Measurements from ENCODE around the gene RELA. TPM values are rescaled to one million over a fixed set of nuclear protein-coding genes. Genes with fewer than 3 reads are reported as not detected.

RELA gene
- total RNA-seq (2014; rRNA removed; shearing (Covaris generic)) (17.0 and 22.8 TPM in 2 replicates), polyA plus RNA-seq (2016; fragmentation: Nextera tagmentation; extraction: Ambion mirVana) (12.9 and 18.5 TPM in 2 replicates)
- long read RNA-seq, partial matches to known transcripts: 1 of 2 reads
- long read RNA-seq, other reads (novel, unspliced or antisense): 1 of 2 reads

GRCh38 chr11:65662799-65663638 lies at the start of gene RELA:
Gene RELA, minus strand, starts transcription at chr11:65662916. Its CDS starts 84 bp downstream, at chr11:65662832.
- Histone ChIP-seq H4K20me1 (replicated peaks; ENCODE audit: insufficient read depth) (no peaks in the 10 kb centered on the region; the same call in 1 of the 2 replicates), H3K4me2 (peak within 1 kb of the TSS; percentile 98), H3K27me3 (ENCODE audit: insufficient read depth) (no peaks in the 10 kb centered on the region), H3K4me3 (peak within 1 kb of the TSS; percentile 95), H3K4me1 (ENCODE audit: insufficient read depth) (no peaks in the 10 kb centered on the region; the same call in 1 of the 2 replicates), H3K36me3 (ENCODE audit: insufficient read depth) (peaks cover 6% of the 10 kb centered on the region; the same call in 1 of the 2 replicates), H3F3A (replicated peaks; ENCODE audit: low read depth) (no peaks in the 10 kb centered on the region), H3K79me2 (replicated peaks; ENCODE audit: insufficient read depth) (peaks cover 14% of the 10 kb centered on the region), H3K27ac (ENCODE audit: low read depth) (peak within 1 kb of the TSS; percentile 87), H2AFZ (peak within 1 kb of the TSS; percentile 97), H3K9me2 (ENCODE audit: insufficient read depth) (no peaks in the 10 kb centered on the region)
- peaks cover 7% of the 10 kb centered on the region for H3K4me1 Mint-ChIP-seq
- peak within 1 kb of the TSS; percentile 93 for H3K27ac Mint-ChIP-seq
- peak within 1 kb of the TSS; percentile 87 for H3K4me3 Mint-ChIP-seq
- peak; percentile 95 for DNase-seq (ENCODE audit: low spot score)
- H3K9me3 Mint-ChIP-seq: no peaks in the 10 kb centered on the region
- H3K36me3 Mint-ChIP-seq (ENCODE audit: low read depth): peaks cover 29% of the 10 kb centered on the region
- peak; percentile 90 for ATAC-seq
- peaks cover 7% of the 10 kb centered on the region for H3K27me3 Mint-ChIP-seq (ENCODE audit: insufficient read depth, low read depth, poor library complexity)
- TF ChIP-seq ZNF462 (CRISPR knock-in tag; IDR thresholded peaks at IDR 0.05): no peak
- no peak for TF ChIP-seq REST (IDR thresholded peaks at IDR 0.05; ENCODE audit: unreplicated experiment)
- peak; percentile 71 for TF ChIP-seq CREB1 (CRISPR knock-in tag; IDR thresholded peaks at IDR 0.05; ENCODE audit: low read depth)
- no peak for TF ChIP-seq NANOG (IDR thresholded peaks at IDR 0.05; ENCODE audit: borderline replicate concordance)
- no peak for TF ChIP-seq STAT1 (IDR thresholded peaks at IDR 0.05; ENCODE audit: unreplicated experiment)
- no peak for TF ChIP-seq EZH2 (IDR thresholded peaks at IDR 0.05; ENCODE audit: low read depth, unreplicated experiment)
- no peak for TF ChIP-seq CTCF (conservative IDR thresholded peaks at IDR 0.05; ENCODE audit: low read depth in 2 of 2)
- peak; percentile 91 for TF ChIP-seq JUNB (IDR thresholded peaks at IDR 0.05; ENCODE audit: unreplicated experiment)
- no peak for TF ChIP-seq ZNF114 (CRISPR knock-in tag; IDR thresholded peaks at IDR 0.05)
- TF ChIP-seq ZNF331 (CRISPR knock-in tag; IDR thresholded peaks at IDR 0.05; ENCODE audit: low read depth): no peak
- TF ChIP-seq ETS1 (IDR thresholded peaks at IDR 0.05): no peak
- no peak for TF ChIP-seq EZH2phosphoT487 (IDR thresholded peaks at IDR 0.05; ENCODE audit: unreplicated experiment)
- peak; percentile 43; the same call in 1 of the 2 replicates for TF ChIP-seq POLR2AphosphoS5 (IDR thresholded peaks at IDR 0.05; ENCODE audit: low read depth)
